ENCODE results near the gene KCNH1. TPM values are rescaled to one million over a fixed set of nuclear protein-coding genes. Genes with fewer than 3 reads are reported as not detected.

Gene KCNH1
- total and polyA plus RNA-seq, 4 donors = not detected

GRCh38 chr1:211101481-211101880 is 32.5 kb downstream of the KCNH1 start:
- no peaks in the 10 kb centered on the region for H3K9me3 ChIP-seq (ENCODE audit: control insufficient read depth in 4 of 4, low read length in 3 of 4)
- H3K4me1 ChIP-seq (ENCODE audit: control insufficient read depth in 4 of 4, insufficient read depth in 4 of 4, low read length in 3 of 4) = no peaks in the 10 kb centered on the region
- TF ChIP-seq MAX (IDR thresholded peaks at IDR 0.05) = no peak
- no peak for TF ChIP-seq RAD21 (IDR thresholded peaks at IDR 0.05)
- TF ChIP-seq GABPA (IDR thresholded peaks at IDR 0.05 in 1 of 2, conservative IDR thresholded peaks at IDR 0.05 in 1 of 2) = no peak
- TF ChIP-seq JUND (IDR thresholded peaks at IDR 0.05) = no peak
- TF ChIP-seq SP1 (IDR thresholded peaks at IDR 0.05) = no peak
- TF ChIP-seq YY1 (IDR thresholded peaks at IDR 0.05) = no peak
- TF ChIP-seq ATF3 (IDR thresholded peaks at IDR 0.05) = no peak
- TF ChIP-seq REST (IDR thresholded peaks at IDR 0.05) = no peak
- no peak for TF ChIP-seq HNF4A (conservative IDR thresholded peaks at IDR 0.05)
- TF ChIP-seq EGR1 (IDR thresholded peaks at IDR 0.05; ENCODE audit: low read depth in 2 of 2) = no peak
- no peak for TF ChIP-seq RXRA (IDR thresholded peaks at IDR 0.05)
- TF ChIP-seq ZBTB33 (IDR thresholded peaks at IDR 0.05) = no peak
- no peak for TF ChIP-seq TAF1 (conservative IDR thresholded peaks at IDR 0.05)
- no peak for TF ChIP-seq CTCF (IDR thresholded peaks at IDR 0.05; ENCODE audit: low read depth, low read length, missing input control)
- peaks cover 0 to 4% (median 0%) of the 10 kb centered on the region in 4 donors for H3K27me3 ChIP-seq (ENCODE audit: control insufficient read depth in 4 of 4, insufficient read depth in 4 of 4, low read length in 3 of 4)
- 51% methylated on average over 2 of the region's 2 CpGs for WGBS
- no peak overlapping the region for H3K4me3 ChIP-seq (ENCODE audit: low read depth in 1 of 3, low read length in 3 of 3)
- no peak for DNase-seq (ENCODE audit: low spot score)
- no peak overlapping the region for H3K27ac ChIP-seq (ENCODE audit: low read depth in 1 of 2, low read length in 2 of 2)
- no peaks in the 10 kb centered on the region for H3K36me3 ChIP-seq (ENCODE audit: control insufficient read depth in 4 of 4, insufficient read depth in 3 of 4, low read depth in 1 of 4, low read length in 3 of 4)
- H3K9ac ChIP-seq (ENCODE audit: low read depth in 1 of 2, low read length in 2 of 2) = no peak overlapping the region

GRCh38 chr1:211099393-211099792 is 34.6 kb downstream of the KCNH1 start:
- no peaks in the 10 kb centered on the region for H3K36me3 ChIP-seq (ENCODE audit: control insufficient read depth in 4 of 4, insufficient read depth in 3 of 4, low read depth in 1 of 4, low read length in 3 of 4)
- no peak overlapping the region for H3K4me3 ChIP-seq (ENCODE audit: low read depth in 1 of 3, low read length in 3 of 3)
- WGBS = 73% methylated on average over 5 of the region's 5 CpGs
- no peak overlapping the region for H3K27ac ChIP-seq (ENCODE audit: low read depth in 1 of 2, low read length in 2 of 2)
- H3K9me3 ChIP-seq (ENCODE audit: control insufficient read depth in 4 of 4, low read length in 3 of 4) = no peaks in the 10 kb centered on the region
- no peak for DNase-seq (ENCODE audit: low spot score)
- no peaks in the 10 kb centered on the region for H3K4me1 ChIP-seq (ENCODE audit: control insufficient read depth in 4 of 4, insufficient read depth in 4 of 4, low read length in 3 of 4)
- H3K27me3 ChIP-seq (ENCODE audit: control insufficient read depth in 4 of 4, insufficient read depth in 4 of 4, low read length in 3 of 4) = no peaks in the 10 kb centered on the region
- H3K9ac ChIP-seq (ENCODE audit: low read depth in 1 of 2, low read length in 2 of 2) = no peak overlapping the region
- no peak for TF ChIP-seq RAD21 (IDR thresholded peaks at IDR 0.05)
- no peak for TF ChIP-seq REST (IDR thresholded peaks at IDR 0.05)
- no peak for TF ChIP-seq GABPA (IDR thresholded peaks at IDR 0.05 in 1 of 2, conservative IDR thresholded peaks at IDR 0.05 in 1 of 2)
- TF ChIP-seq NR2F2 (IDR thresholded peaks at IDR 0.05) = no peak
- TF ChIP-seq RXRA (IDR thresholded peaks at IDR 0.05) = no peak
- no peak for TF ChIP-seq JUND (IDR thresholded peaks at IDR 0.05)
- no peak for TF ChIP-seq HNF4A (conservative IDR thresholded peaks at IDR 0.05)
- no peak for TF ChIP-seq CTCF (IDR thresholded peaks at IDR 0.05; ENCODE audit: low read depth, low read length, missing input control)
- no peak for TF ChIP-seq EGR1 (IDR thresholded peaks at IDR 0.05; ENCODE audit: low read depth in 2 of 2)
- no peak for TF ChIP-seq FOXA1 (IDR thresholded peaks at IDR 0.05)
